ENCODE measurements around the gene ACOXL.

Gene ACOXL

GRCh38 chr2:111045771-111046444 is 313.5 kb downstream of the ACOXL start:
- DNase-seq, result no peak

DNA sequence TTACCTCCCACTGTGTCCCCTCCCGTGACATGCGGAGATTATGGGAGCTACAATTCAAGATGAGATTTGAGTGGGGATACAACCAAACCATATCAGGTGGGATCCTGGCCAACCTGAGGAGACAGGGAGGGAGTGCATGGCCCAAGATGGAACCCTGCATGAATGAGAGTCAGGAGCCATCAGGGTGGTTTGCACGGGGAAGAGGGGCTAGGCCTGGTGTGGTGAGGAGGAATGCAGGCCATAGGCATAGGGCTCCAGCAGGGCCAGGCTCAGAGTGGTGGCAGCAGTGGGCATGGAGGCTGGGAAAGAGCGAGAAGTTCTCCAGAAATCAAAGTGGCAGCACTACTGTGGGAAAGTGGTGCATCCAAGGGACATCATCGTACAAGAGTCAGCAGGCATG is 314.3 kb downstream of the ACOXL start:
- no peak for DNase-seq

- no peak for DNase-seq
These were observed 316.7 kb downstream of the ACOXL start for GRCh38 chr2:111048856-111049768.

DNA sequence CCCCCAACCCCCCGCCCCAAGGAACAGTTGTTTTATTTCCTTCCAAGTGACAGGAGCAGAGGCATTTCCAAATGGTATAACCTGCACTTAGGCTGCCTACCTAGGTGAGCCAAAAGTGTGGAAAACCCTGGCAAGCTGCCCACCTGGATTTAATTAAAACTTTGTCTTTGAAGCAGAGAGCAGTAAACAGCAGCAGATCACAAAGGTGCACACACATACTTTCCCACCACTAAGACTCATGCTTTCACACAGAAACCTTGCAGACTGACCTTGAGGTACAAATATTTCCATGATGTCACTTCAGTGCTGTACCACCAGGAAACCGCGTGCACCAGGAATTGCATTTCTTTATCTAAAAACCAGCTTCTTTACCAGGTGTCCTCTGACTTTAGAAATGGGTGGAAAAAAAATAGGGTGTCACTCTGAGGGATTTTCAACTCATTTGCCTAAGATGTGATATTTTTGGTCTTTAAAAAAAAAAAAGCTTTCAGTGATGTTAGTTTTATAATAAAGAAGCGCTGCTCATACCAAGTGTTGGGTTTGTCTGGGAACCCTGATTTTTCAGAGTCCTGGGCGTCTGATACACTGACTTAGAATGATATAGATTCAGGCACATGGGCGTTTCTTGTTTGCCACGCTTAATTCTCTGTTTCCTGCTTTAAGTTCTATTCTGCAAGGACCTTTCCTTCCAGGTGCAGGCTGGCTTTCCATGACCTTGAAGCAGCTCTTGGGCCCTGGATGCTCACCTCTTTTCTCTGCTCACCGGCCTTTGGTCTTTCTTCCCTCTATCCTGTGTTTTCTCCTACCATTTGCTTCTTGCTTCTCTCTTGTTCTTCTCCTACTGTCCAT is 317.6 kb downstream of the ACOXL start:
- DNase-seq, result no peak

DNA sequence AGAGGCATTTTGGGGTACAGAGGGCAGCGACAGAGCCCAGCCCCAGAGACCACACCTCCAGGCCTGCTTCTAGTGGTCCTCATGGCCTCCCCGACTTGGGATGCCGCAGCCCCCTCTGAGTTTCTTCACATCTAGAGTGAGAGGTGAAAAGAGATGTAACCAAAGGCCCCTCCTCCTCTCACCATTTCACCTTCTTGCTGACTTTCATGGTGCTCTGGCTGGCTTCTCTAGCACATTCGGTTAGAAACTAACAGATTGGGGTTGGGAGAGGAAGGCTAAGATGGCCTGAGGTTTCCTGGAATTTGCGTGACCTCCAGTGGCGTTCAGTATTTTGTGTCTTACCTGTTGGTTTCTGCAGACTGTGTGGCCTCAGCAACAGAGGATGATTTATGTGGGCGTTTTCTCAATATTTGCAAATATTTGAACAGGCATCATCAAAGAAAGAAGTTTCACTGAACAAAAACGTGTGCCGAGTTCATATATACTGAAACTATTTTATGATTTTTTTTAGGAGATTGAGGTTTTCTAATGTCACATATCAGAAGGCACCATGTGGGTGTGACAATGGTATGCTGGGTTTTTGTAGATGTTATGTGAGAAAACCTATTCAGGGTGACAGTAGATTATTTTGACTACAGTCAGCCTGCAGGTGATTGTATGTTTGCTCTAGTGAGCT is 318.5 kb downstream of the ACOXL start:
- no peak for DNase-seq

DNA sequence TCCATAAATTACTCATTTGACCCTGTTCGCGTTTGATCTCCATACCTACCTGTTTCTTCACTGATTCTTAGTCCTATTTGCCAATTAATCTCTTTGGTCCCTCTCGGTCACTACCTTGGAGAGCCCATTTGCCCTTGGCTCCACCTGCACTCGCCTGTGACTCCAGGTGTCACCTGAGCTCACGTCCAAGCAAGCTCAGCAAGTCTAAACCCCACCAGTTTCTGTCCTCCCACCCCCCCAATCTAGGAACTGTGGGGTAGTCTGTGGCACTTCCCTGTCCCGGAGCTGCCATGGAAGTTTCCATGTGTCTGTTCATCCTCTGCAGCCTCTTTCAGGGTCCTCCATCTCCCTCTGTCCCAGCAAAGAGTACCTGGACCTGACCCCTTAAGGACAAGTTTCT is 320.2 kb downstream of the ACOXL start:
- no peak for DNase-seq

DNA sequence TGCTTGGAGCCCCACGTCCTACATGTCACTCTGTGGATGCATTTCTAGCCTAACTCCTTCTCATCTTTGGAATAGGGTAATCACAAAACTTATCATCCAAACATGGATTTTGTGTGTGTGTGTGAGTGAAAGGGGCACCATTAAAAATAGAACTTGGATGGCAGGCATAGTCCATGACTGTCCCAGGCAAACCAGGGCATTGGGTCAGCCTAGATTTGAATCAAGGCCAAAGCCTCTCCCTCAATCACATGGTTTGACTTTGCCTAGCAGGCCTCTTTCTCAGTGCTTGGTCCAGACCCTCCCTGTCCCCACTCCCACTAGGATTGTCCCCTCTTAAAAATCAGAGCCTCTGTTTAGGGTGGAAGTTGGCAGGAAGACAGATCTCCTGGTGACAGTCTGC is 320.9 kb downstream of the ACOXL start:
- DNase-seq, result no peak

GRCh38 chr2:111053825-111054515 is 321.6 kb downstream of the ACOXL start:
- no peak for DNase-seq

DNA sequence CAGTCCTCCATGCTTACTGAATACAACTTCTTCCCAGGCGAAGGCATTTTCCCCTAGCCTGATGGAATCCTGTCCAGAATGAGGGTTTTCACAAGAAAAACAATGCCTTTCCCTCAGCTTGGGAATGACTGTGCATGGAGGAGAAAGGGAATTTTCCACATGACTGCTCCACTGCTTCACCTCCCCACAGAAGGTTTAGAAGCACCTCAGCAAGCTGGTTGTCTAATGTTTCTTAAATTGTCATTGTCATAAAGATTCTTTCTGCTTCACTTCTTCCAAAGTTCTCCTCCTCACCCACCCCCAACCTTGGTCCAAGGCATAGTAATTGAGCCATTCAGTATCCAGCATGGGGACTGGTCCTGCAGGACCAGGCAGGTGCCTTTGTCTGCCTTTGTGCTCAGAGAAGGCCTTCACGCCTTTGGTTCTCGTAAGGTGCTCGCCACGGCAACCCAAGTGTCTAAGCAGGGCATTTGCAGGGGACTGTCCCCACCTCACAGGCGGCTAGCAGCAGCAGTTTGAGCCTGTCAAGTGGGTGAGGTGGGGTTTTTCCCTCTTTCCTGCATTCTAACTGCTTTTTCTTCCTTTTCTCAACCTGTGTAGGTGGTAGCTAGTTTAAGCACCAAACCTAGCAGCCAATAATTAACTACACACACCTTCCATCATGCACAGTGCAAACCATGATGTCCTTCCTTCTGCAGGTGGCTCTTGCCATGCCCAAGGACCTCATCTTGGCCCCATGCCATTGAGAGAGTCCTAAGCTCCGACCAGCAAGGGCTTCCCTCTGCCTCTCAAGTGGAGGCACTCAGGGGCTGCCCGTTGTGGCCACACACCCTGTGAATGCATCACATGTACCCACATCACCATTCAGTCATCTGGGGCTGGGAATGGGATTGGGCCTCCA is 322.7 kb downstream of the ACOXL start:
- DNase-seq, result no peak

GRCh38 chr2:111055735-111056134 is 323.4 kb downstream of the ACOXL start:
- DNase-seq, result no peak

GRCh38 chr2:111057045-111057444 is 324.7 kb downstream of the ACOXL start:
- DNase-seq, result no peak

- DNase-seq, result no peak
These were observed 325.3 kb downstream of the ACOXL start for GRCh38 chr2:111057721-111058120.

DNA sequence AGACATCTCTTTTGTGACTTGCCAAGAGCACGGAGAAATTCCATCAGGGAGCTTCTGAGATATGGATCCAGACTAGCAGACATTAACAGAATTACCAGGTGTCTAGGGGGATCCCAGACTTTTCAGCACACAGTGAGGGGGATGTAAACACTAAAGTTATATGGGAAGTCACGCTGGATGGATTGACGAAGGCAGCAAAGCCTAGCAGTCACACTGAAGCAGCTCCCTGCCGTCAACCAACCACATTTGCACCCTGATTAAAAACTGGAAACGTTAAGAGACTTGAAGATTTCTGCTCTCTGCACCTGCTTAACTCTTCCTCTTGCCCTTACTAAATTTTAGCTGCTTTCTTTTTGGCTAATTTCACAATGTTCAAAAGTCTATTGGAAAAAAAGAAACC is 325.9 kb downstream of the ACOXL start:
- no peak for DNase-seq

GRCh38 chr2:111061191-111061590 is 328.8 kb downstream of the ACOXL start:
- DNase-seq, result no peak

- DNase-seq, result no peak
These were observed 330.0 kb downstream of the ACOXL start for GRCh38 chr2:111062417-111062816.

GRCh38 chr2:111066062-111066593 is 333.8 kb downstream of the ACOXL start:
- no peak for DNase-seq

GRCh38 chr2:111068435-111069058 is 336.2 kb downstream of the ACOXL start:
- DNase-seq, result no peak

DNA sequence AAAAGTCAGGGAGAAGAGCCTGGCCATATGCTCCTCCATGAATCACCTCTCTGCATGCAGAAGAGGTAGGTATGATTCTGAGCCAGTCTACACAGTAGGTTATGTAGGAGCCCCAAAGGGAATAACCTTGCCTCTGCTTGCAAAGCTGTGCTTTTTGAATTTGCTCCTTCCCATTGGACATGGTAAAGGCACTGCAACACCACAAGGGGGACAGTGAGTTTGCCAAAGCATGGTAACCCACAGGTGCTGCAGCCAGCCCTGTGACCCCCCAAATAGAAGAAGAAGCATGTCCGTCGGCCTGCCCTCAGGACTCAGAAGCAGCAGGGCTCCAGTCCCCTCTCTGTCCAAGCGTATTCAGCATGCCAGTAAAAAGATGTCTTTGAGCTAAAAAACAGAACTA is 337.3 kb downstream of the ACOXL start:
- DNase-seq, result no peak

- peak; percentile 49 for DNase-seq
These were observed 339.3 kb downstream of the ACOXL start for GRCh38 chr2:111071600-111072171.

Measured in amniotic stem cell (primary cell).